ENCODE results near the gene BZW1.

The BZW1 gene

DNA sequence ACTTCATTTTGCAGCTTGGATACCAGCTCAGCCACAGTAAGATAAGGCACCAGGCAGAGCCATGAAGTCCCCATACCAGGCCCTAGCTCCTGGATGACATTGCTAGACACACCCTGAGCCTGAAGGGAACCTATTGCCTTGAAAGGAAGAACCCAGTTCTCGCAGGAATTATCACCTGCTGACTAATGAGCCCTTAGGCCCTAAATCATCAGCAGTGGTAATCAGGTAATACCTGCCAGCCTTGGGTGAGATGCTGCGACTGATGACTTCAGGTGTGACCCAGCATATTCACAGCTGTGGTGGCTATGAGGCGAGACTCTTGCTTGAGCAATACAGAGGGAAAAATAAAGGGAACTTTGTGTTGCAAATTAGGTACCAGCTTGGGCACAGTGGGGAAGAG, 27.8 kb downstream of the BZW1 start:
- DNase-seq (ENCODE audit: low read depth): no peak

DNA sequence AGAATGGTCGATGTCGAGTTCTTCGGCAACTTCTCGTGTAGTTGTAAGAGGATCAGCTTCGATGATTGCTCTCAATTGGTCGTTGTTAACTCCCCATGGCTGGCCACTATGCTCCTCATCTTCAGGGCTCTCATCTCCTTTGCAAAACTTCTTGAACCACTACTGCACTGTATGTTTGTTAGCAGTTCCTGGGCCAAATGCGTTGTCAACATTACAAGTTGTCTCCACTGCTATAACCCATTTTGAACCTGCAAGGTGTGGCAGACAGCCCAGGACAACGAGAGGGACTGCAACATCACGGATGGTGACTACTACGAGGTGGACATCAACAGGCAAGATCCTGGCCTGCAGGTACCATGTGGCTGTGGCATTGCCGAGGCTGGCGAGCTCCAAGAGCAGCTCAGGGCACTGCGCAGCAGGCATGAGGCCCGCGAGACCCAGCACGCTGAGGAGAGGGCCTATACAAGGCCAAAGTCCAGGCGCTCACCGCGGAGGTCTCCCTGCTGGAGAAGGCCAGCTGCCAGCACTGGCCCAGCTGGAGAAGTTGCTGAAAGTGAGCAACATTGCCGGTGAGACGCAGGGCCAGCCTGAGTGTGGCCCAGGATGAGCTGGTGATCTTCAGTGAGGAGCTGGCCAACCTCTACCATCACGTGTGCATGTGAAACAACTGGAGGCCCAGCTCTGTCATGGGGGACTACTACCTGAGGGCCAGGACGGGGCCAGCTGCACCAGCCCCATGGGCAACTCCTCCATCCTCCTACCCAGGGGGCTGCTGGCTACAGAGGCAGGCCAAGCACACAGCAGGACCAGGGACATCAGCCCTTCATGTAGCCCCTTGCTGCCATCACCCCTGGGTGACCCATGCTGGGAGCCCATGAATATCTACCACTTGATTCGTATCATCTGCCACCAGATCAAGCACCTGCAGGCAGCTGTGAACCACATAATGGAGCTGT, 32.6 kb downstream of the BZW1 start:
- DNase-seq (ENCODE audit: low read depth): no peak

DNA sequence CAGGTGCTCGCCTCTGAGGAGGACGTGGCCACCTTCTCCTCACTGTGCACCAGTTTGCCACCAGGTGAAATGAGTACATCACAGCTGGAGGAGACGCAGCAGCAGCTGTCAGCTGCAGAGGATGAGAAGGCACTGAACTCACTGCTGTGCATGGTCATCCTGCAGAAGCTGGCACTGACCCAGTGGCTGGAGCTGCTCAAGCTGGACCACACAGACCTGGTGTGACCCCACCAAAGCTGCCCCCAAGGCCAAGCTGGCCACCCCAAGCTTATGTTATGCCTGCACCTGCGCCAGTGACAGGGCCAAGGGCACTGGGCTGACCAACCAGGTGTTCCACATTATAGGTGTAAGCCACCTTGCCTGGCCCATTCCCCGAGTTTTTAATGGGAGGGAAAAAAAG, 33.5 kb downstream of the BZW1 start:
- DNase-seq (ENCODE audit: low read depth): no peak

DNA sequence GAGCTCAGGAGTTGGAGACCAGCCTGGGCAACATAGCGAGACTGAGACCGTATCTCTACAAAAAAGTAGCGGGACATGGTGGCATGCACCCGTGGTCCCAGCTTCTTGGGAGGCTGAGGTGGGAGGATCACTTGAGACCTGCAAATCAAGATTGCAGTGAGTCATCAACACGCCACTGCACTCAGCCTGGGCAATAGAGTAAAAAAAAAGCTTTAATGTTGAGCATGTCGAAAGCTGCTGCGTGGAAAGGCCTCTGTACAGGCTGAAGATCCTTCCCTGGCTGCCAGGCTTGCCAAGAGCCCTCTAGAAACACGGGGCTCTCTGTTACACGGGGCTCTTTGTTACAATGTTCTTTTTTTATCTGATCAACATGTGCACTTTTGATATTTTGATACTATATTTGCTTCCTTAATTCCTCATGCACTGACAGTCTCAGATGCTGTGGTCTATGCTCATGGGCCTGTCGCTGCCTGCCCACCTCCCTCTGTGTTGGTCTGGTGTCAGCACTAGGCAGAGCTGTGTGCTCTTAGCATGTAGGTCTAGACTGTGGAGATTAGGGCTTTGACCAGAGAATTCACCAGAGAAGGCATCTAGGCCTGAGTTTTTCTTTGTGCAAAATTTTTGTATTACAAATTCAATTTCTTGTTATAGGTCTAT, 34.1 kb downstream of the BZW1 start:
- DNase-seq (ENCODE audit: low read depth): no peak

DNA sequence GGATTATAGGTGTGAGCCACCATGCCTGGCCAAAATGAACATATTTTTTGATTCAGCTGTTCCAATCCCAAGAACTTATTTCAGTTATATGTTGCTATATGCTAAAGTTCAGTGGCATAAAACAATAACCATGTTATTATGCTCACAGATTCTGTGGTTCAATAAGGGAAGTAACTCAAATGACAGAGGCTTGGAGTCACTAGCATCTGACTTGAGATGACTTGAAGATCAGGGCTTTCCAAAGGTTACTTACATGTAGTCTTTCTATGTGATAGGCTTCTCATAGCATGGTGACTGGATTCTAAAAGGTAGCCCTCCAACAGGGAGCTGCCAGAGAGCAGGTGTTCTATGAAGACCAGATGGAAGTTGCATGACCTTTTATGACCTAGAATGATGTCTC, 35.6 kb downstream of the BZW1 start:
- DNase-seq (ENCODE audit: low read depth): no peak

DNA sequence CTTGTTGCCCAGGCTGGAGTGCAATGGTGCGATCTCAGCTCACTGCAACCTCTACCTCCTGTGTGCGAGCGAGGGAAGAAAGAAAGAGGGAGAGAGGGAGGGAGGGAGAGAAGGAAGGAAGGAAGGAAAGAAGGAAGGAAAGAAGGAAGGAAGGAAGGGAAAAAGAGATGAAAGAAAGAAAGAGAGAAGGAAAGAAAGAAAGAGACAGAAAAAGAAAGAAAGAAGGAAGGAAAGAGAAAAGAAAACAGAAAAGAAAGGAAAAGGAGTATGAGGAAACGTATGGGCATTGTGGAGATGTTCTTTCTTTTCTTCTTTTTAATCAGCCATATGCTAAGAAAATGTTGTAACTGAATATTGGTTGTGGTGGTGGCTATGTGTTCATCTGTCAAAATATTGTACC, 36.2 kb downstream of the BZW1 start:
- DNase-seq (ENCODE audit: low read depth): no peak

DNA sequence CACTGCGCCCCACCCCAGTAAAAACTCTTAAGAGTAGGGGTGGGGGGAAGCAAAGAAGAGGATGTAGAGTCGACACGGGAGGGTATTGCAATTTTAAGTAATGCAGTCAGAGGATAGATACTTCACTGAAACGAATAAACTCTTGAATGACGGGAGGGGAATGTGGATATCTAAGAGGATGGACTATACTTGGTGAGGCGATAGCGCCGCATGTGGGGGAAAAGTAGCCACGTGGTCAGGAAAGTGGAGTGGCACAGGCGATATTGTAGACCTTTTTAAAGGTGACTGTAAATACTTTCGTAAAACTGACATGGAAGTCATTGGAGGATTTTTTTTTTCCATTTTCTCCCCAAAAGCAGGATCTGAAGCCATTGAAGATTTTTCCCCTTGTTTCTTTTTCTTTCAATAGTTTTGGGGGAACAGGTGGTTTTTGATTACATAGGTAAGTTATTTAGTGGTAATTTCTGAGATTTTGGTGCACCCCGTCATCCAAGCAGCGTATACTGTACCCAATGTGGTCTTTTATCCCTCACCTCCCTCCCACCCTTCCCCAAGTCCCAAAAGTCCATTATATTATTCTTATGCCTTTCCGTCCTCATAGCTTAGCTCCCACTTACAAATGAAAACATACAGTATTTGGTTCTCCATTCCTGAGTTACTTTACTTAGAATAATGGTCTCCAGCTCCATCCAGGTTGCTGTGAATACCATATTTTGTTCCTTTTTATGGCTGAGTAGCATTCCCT, 39.0 kb downstream of the BZW1 start:
- DNase-seq (ENCODE audit: low read depth): no peak

DNA sequence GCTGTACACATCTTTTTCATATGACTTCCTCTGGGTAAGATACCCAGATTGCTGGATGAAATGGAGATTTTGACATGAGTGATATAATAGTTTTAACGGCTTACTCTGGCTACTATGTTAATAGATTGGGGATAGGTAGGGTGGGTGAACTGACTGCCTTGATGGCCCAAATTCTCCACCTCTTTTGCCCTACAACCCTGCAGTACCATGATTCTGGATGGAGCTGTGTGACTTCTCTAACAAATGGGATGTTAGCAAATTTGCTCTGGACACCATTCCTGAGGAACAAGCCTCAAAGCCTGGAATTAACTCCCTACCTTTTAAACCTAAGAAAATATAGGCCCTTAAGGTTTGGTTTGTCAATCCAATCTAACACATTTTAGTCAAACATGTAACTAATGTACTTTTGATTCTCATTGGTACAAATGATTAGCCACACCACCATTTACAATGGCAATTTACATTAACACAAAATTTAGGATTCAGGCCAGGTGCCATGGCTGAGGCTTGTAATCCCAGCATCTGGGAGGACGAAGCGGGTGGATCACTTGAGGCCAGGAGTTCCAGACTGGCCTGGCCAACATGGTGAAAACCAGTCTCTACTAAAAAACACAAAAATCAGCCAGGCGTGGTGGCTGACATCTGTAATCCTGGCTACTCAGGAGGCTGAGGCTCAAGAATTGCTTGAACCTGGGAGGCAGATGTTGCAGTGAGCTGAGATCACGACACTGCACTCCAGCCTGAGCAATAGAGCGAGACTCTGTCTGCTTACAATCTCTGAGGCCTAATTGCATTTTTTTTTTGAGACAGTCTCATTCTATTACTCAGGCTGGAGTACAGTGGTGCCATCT, 39.9 kb downstream of the BZW1 start:
- DNase-seq (ENCODE audit: low read depth): no peak

DNA sequence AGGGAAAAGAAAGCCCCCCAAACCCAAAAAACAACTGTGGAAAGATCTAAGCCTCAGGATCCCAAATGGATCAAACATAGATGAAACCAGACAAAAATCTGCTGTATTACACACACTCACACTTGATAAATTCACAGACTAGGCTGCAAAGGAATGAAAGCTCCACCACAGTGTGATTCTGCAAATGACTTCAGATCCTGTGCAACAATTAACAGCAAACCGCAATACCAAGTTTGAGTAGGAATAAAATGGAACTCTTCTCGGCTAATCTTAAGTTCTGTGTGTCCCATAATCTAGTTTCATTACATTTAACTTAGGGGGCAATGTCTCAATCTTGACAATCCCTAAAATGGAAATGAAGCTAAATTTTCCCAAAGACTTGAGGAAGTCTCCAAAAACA, 40.9 kb downstream of the BZW1 start:
- DNase-seq (ENCODE audit: low read depth): no peak

DNA sequence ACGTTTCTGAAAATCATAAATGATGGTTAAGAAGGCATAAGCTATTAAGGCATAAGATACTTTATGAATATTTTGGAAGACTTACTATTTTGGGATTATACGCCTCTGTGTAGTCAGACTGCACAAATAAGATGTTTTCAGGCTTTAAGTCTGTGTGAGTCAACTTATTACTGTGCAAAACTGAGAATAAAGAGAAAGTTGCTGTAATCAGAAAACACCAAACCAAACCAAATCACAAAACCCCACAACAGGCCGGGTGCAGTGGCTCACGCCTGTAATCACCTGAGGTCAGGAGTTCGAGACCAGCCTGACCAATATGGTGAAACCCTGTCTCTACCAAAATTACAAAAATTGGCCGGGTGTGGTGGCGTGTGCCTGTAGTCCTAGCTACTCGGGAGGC, 45.1 kb downstream of the BZW1 start:
- no peak for DNase-seq (ENCODE audit: low read depth)

DNA sequence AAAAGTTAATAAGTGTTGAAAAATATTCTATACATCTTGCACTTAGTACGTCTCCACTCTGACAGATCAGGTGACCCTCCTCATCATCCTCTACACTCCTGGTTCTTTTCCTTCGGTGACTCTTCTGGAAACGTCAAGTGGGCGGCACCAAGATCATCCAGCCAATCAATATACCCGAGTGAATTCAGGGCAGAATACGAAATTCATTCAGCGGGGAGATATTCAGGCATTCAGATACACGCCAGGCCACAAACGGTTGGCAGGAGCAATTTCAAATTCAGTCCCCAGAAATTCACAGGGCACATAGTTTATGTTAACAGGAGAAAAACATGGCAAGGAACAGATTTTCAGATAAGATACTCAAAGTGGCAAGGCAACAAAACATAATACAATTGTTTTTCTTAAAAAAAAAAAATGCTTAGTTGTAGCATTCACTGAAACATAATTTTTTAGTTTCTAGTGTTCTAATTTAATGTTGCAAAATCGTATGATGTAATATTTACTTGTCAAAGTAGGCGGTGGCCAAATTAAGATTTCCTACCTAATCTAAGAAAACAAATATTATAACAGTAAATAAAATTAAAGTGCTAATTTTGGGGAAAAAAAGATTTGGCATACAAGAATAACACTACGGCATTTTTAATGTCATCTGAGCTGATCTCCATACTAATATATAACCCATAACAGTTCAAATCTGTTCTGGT, 48.5 kb downstream of the BZW1 start:
- DNase-seq (ENCODE audit: low read depth): no peak

DNA sequence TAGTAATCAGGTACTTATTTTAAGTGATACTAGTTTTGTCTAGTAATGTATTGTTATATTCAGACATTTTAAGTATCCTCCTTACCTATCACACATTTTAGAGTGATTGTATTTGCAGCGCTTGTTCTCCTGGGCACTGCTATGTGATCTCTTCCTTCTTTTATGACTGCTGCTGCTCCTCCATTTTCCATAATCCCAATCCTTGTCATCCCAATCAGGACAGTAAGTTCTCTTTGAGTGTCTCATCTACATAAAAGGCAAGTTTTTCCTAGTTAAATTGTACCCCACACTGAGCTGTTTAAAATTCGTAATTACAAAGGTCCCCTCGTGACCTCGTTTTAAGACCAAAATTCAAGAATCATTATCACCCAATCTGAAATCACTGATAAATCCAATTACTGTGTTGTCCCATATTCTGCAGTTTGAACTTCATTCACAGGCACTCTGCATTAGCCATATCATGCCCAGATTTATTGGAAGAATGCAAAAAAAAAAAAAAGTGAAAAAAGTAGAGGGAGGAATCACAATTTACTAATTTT, 50.0 kb downstream of the BZW1 start:
- no peak for DNase-seq (ENCODE audit: low read depth)

DNA sequence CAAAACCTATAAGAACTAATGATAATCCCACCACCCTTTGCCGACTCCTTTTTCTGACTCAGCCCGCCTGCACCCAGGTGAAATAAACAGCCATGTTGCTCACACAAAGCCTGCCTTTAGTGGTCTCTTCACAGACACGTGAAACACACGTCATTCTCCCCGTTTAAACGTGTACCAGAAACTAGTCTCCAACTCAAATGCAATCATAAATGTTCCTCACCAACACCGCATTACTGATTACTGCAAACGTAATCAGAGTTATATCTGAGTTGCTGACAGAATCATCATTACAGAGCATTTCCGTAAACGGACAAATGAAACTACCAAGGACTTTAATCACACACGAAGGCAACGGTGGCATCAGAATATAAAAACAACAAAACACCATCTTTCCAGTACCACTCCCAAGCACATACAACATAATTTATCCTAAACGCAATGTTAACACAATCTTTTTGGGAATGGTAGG, 50.9 kb downstream of the BZW1 start:
- DNase-seq (ENCODE audit: low read depth): peak; percentile 33

DNA sequence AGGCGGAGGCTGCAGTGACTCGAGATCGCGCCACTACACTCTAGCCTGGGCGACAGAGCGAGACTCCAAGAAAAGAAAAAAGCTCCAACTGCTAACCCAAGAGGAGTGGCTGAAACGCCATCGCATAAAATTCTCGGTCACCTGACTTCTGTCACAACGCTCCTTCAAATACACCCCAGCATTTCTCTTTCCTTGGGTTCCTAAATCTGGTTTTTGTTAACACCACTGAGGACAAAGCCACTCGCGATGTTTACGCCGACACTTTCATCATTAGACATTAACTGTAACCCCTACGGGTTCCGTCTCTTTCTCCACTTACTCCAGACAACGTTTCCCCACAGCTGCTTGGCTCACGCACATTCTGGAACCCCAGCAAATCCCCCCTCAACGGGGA, 52.1 kb downstream of the BZW1 start:
- DNase-seq (ENCODE audit: low read depth): no peak

DNA sequence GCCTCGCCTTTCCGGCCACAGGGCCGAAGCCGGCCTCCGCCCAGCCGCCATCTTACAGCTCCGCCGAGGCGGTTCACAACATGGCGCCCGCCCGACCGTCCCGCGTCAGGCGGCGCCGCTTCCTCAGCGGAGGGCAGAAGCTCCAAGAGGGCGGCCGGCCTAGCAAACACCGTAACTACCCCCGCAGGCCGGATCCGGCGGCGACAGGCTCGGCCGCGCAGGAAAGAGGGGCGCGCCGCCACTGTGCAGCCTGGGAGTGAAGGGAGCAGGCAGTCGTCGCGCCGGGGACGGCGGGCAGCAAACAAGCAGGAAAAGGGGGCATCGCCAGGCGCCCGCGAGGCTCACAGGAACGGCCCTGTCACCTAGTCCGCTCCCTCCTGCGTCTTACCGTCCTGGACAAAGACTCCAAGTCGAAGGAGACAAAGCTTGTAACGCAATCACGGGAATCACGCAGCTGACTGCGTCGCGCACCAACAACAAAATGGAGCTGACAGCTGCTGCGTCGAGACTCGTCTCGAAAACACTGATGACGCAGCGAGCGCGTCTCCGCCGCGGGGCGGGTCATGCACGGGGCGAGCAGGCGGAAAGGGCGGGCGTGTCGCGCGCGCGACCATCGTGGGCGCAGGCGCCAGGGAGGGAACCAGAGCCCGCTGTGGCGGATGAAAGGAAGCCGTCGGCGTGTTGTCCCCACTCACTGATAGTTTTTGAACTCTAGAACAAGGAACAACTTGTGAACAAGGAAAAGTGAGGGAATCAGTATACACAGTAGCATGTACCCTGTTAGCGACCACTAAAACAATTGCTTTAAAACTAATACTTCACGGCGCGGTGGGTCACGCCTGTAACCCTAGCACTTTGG, 52.7 kb downstream of the BZW1 start, which contains the start of gene CLK1:
TSS of gene CLK1 (minus strand) at position 483 of the 859 bp plus-strand sequence. CDS start 2,796 bp downstream, outside the sequence.
- peak; percentile 84 for DNase-seq (ENCODE audit: low read depth)

DNA sequence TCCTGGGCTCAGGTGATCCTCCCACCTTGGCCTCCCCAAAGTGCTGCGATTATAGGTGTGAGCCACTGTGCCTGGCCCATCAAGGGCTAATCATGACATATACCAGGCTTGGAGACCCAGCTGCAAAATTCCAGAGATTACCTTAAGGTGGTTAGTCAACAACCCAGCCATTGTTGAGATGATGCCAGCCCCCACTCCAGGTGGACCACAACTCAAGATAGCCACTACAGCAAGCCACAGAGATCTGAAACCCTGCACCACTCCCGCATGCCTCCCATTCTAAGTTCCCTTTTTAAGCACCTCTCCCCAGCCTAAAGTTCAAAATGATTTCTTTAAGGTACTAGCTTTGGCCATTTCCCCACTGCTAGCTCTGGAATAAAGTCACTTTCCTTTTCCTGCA, 57.3 kb downstream of the BZW1 start:
- no peak for DNase-seq (ENCODE audit: low read depth)

DNA sequence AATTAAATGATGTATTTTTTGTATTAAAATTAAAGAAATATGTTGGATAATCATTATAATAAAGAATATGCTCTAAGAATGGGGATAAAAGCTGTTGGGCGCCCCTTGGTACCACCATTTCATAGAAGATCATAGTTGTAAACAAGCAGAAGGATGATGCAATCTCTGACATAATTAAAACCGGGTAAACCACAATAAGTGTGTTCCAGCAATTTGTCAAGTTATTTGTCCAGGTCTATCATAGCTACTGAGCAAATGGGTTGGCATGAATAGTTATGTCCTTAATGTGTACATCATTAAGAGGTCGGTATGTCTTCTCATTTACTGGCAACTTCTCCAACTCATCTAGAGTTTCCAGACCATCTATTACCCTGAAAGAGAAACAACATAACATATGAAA, 59.4 kb downstream of the BZW1 start:
- DNase-seq (ENCODE audit: low read depth): no peak

DNA sequence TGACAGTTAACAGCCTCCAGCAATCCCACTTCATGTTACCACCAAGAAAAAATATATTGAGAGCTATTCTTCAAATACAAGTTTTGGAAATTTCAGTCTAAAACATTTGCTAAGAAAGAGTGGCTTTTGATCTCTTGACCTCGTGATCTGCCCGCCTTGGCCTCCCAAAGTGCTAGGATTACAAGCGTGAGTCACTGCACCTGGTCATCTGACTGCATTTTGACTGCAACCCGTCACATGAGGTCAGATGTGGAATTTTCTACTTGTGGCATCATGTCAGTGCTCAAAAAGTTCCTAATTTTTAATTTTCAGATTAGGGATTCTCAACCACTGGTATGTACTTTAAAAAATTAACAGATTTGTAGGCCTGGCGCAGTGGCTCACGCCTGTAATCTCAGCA, 61.9 kb downstream of the BZW1 start:
- no peak for DNase-seq (ENCODE audit: low read depth)

Data from GM04504 (cell line).